ENCODE data around the gene ZNF397. TPM values are rescaled to one million over a fixed set of nuclear protein-coding genes. Genes with fewer than 3 reads are reported as not detected.
A peak's percentile ranks its signal among the peaks of the same experiment; 100 is the strongest.

Gene ZNF397
- total RNA-seq, 1 donor from 2014 or later, result 24.5 TPM

DNA sequence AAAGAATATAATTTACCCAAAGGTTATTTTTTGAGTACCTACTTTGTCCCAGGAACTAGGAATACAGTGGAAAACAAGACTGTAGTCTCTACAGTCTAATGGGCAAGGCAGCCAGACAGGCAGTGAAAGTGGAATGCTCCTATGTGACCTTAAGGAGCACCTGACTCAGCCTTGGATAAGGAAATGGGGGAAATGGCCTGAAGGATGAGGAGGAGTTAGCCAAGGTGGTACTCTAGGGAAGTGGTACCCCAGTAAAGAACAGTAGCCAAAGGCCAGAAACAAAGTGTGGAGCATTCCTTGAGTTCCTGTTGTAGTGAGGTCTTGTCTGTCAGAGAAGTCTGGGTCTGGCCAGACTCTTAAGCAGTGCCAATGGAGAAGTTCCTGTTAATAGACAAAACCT lies 6.0 kb downstream of the ZNF397 start:
- DNase-seq (ENCODE audit: low read depth), result no peak

GRCh38 chr18:35247412-35248249 lies 6.8 kb downstream of the ZNF397 start:
- DNase-seq (ENCODE audit: low read depth), result no peak

- no peak for DNase-seq (ENCODE audit: low read depth)
Measured at GRCh38 chr18:35248429-35248828, 7.6 kb downstream of the ZNF397 start.

DNA sequence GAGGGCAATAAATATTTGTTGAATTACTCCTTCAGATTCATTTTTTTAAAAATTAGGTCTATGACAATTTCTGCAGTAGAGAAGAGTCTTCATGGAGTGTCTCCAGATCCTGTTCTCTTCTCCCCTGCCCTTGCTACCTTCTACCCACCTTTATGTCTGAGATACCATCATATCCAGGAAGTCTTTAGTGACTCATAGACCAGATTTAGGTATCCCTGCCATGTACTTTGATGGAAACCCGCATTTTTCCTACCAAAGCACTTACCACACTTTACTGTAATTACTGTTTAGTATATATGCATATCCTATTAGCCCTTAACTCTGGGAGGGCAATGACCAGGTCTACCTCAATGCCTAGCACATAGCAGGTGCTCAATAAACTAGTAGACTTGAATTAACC lies 11.6 kb downstream of the ZNF397 start:
- DNase-seq (ENCODE audit: low read depth), result no peak

DNA sequence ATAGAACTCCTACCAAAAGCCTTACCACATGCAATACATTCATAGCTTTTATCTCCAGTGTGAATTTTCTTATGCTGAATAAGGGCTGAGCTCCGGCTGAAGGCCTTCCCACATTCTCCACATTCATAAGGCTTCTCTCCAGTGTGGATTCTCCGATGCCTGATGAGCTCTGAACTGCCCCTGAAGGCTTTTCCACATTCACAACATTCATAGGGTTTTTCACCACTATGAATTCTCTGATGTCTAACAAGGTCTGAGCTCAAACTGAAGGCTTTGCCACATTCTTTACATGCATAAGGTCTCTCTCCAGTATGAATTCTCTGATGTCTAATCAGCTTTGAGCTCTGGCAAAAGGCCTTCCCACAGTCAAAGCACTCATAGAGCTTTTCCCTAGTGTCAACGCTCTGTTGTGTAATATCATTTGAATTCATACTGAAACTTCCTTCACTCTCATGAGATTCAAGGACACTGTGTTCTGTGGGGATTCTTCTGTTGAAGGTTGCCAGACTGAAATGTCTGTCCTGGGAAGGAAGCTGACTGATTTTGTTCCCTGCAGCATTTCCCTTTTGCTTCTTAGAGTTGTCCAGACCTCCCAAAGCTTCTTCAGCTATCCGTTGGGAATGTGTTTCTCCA lies 12.9 kb downstream of the ZNF397 start:
- no peak for DNase-seq (ENCODE audit: low read depth)

GRCh38 chr18:35256947-35257346 lies 16.1 kb downstream of the ZNF397 start:
- no peak for DNase-seq (ENCODE audit: low read depth)

DNA sequence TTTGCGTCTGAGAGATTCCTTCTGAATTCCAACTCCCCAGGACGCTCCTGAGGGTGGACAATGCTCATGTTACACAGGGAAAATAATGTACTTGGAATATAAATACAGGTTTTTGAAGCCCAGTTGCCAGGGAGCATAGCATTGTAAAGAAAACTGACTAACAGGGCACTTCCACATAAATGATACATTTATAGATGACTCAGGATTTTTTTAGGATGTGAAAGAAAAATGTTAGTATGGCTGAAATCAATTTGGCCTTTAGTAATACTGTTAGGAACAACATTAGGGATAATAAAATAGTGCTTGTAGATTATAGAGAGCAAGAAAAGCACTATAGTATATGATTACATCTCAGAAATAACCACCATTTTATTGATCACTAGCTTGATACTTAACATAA lies 23.6 kb downstream of the ZNF397 start:
- DNase-seq (ENCODE audit: low read depth), result no peak

DNA sequence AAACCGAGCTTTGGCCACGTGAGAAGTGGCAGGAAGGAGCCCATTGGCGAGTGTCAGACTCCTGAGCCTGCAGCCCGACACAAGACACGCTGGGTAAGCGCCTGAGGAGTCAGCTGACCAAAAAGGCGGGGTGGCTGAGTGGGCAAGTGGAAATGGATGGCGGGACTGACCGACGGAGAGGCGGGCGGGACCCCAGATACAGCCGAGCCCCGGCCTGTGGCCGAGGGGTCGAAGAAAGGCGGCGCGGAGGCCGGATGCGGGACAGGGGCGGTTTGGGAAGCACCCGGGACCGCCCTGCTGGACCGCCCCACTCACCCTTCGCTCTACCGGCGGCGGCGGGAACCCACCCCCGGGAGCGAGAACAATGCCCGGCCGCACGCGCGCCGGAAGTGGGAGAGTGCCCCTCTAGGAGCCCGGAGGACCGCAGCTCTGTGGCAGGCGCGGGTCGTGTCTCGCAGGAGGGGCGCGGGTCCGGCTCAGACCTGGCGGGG lies 26.4 kb downstream of the ZNF397 start:
- DNase-seq (ENCODE audit: low read depth), result no peak

DNA sequence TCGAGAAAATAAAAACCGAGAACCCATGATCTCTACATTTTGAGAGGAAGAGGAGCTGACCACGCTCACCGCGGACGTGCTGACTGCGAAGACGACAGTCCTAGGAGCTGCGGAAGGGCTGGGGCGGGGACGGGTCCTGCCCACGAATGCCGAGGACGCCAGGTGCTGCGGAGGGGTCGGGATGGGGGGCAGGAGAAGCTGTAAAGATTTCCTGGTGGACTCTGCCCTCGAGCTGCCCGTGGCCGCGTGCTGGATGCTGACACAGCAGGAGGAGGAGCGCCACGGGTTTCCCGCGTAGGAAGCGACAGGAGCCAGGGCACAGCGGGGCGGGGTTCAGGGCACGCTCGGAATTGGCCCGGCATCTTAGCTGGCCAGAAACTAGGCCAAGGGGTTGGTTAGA lies 27.0 kb downstream of the ZNF397 start:
- DNase-seq (ENCODE audit: low read depth), result no peak

GRCh38 chr18:35268821-35269220 lies 28.0 kb downstream of the ZNF397 start:
- DNase-seq (ENCODE audit: low read depth), result no peak

GRCh38 chr18:35271656-35272055 lies 30.8 kb downstream of the ZNF397 start:
- DNase-seq (ENCODE audit: low read depth), result no peak

GRCh38 chr18:35276267-35276666 lies 35.4 kb downstream of the ZNF397 start:
- no peak for DNase-seq (ENCODE audit: low read depth)

- DNase-seq (ENCODE audit: low read depth), result no peak
Measured at GRCh38 chr18:35277633-35278032, 36.8 kb downstream of the ZNF397 start.

- DNase-seq (ENCODE audit: low read depth), result no peak
Measured at GRCh38 chr18:35278085-35278484, 37.3 kb downstream of the ZNF397 start.

- DNase-seq (ENCODE audit: low read depth), result no peak
Measured at GRCh38 chr18:35278969-35279368, 38.1 kb downstream of the ZNF397 start.

- DNase-seq (ENCODE audit: low read depth), result peak; percentile 37
Measured at GRCh38 chr18:35282353-35282752, 41.5 kb downstream of the ZNF397 start.

DNA sequence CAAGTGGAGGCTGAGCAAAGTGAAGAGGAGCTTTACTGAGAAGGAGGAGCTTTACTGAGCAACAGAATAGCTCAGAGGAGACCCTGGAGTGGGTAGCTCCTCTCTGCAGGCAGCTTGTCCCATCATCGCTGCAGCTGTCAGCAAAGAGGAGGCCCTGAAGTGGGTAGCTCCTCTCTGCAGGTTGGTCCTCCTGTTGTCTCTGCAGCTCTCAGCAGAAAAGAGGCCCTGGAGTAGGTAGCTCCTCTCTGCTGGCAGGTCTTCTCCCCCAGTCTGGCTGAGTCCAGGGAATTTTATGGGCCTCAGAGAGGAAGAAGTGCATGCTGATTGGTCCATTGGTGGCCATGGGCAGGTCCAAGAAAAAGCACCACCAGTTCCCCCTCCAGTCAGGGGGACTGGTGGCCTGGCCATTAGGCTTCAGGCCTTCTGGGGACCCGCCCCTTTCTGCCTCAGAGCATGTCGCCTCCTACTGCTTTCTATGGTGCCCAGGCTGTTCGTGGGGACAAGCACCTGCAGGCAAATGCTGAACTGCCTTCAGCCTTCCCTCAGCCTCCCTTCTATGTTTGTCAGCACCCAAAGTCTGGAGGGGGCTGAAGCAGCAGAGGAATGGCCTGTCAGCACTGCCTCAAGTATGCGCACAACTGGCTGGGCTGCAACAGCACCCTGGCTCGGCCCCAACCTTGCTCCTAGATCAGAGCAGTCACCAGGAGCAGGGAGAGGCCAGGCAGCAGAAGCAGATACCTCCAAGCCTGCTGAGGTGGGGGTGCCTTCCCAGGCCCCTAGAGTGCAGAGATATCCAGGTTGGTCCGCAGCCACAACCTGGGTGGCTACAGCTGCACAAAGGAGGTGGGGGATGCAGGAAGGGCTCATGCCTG lies 43.3 kb downstream of the ZNF397 start:
- no peak for DNase-seq (ENCODE audit: low read depth)

GRCh38 chr18:35284841-35285240 lies 44.0 kb downstream of the ZNF397 start:
- DNase-seq (ENCODE audit: low read depth), result no peak

- DNase-seq (ENCODE audit: low read depth), result no peak
Measured at GRCh38 chr18:35289293-35289692, 48.5 kb downstream of the ZNF397 start.

DNA sequence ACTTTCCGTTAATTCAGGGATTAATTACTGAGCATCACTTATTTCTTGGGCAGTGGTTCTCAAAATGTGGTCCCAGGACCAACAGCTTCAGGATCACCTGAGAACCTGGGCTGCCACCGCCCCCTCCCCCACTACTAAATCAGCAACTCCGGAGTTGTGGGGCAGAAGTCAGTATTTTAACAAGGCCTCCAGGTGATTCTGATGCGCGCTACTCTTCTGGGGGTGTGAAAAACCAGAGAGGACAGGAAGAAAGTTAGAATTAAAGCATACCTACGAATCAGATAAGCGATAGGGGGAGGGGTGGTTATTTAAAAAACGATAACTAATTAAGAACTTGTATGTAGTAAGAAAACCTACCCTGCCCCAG lies 48.9 kb downstream of the ZNF397 start:
- no peak for DNase-seq (ENCODE audit: low read depth)

- DNase-seq (ENCODE audit: low read depth), result peak; percentile 85
Measured at GRCh38 chr18:35290094-35290735, 49.4 kb downstream of the ZNF397 start, which contains the start of gene ZSCAN30. TSS of gene ZSCAN30 (minus strand) at chr18:35290229. CDS start at chr18:35264352, 25,877 bp downstream.

- no peak for DNase-seq (ENCODE audit: low read depth)
Measured at GRCh38 chr18:35291166-35291565, 50.3 kb downstream of the ZNF397 start.
